ENCODE results near the gene EFCAB8.

The EFCAB8 gene

DNA sequence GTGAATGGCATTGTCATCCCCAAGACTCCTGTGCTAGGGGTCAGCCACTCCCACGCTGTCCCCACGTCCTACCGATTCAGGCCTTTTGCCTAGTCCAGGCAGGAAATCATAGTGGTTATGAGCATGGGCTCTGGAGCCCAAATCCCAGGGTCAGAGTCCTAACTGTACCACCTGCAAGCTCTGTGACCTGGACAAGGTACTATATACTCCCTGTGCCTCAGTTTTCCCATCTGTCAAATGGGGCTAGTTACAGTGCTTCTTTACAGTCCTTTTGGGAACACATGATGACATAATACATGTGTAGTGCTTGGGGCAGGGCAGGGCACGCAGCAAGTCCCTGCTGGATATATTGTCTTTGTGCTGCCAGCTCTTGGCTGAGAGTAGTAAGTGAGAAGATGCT, 27.2 kb downstream of the EFCAB8 start:
- no peak for TF ChIP-seq TCF12 (IDR thresholded peaks at IDR 0.05; ENCODE audit: low read depth)
- no peak for TF ChIP-seq EGR1 (IDR thresholded peaks at IDR 0.05)
- TF ChIP-seq, protein P1, sequence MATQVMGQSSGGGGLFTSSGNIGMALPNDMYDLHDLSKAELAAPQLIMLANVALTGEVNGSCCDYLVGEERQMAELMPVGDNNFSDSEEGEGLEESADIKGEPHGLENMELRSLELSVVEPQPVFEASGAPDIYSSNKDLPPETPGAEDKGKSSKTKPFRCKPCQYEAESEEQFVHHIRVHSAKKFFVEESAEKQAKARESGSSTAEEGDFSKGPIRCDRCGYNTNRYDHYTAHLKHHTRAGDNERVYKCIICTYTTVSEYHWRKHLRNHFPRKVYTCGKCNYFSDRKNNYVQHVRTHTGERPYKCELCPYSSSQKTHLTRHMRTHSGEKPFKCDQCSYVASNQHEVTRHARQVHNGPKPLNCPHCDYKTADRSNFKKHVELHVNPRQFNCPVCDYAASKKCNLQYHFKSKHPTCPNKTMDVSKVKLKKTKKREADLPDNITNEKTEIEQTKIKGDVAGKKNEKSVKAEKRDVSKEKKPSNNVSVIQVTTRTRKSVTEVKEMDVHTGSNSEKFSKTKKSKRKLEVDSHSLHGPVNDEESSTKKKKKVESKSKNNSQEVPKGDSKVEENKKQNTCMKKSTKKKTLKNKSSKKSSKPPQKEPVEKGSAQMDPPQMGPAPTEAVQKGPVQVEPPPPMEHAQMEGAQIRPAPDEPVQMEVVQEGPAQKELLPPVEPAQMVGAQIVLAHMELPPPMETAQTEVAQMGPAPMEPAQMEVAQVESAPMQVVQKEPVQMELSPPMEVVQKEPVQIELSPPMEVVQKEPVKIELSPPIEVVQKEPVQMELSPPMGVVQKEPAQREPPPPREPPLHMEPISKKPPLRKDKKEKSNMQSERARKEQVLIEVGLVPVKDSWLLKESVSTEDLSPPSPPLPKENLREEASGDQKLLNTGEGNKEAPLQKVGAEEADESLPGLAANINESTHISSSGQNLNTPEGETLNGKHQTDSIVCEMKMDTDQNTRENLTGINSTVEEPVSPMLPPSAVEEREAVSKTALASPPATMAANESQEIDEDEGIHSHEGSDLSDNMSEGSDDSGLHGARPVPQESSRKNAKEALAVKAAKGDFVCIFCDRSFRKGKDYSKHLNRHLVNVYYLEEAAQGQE (IDR thresholded peaks at IDR 0.05; ENCODE audit: low read depth) = no peak
- TF ChIP-seq EP300 (IDR thresholded peaks at IDR 0.05; ENCODE audit: borderline replicate concordance) = no peak
- no peak for TF ChIP-seq RAD21 (IDR thresholded peaks at IDR 0.05; ENCODE audit: low read depth)
- TF ChIP-seq, protein P2, sequence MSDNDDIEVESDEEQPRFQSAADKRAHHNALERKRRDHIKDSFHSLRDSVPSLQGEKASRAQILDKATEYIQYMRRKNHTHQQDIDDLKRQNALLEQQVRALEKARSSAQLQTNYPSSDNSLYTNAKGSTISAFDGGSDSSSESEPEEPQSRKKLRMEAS (IDR thresholded peaks at IDR 0.05) = no peak
- TF ChIP-seq FOXM1 (IDR thresholded peaks at IDR 0.05; ENCODE audit: borderline replicate concordance, low read depth) = no peak
- no peak for TF ChIP-seq YY1 (IDR thresholded peaks at IDR 0.05; ENCODE audit: low read depth)
- no peak for TF ChIP-seq TAF1 (IDR thresholded peaks at IDR 0.05; ENCODE audit: low read depth)
- no peak for TF ChIP-seq ZBTB7A (IDR thresholded peaks at IDR 0.05; ENCODE audit: low read depth)
- no peak for TF ChIP-seq CEBPB (IDR thresholded peaks at IDR 0.05)
- TF ChIP-seq, protein P3, sequence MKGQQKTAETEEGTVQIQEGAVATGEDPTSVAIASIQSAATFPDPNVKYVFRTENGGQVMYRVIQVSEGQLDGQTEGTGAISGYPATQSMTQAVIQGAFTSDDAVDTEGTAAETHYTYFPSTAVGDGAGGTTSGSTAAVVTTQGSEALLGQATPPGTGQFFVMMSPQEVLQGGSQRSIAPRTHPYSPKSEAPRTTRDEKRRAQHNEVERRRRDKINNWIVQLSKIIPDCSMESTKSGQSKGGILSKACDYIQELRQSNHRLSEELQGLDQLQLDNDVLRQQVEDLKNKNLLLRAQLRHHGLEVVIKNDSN (IDR thresholded peaks at IDR 0.05) = no peak
- no peak for TF ChIP-seq CREB1 (IDR thresholded peaks at IDR 0.05; ENCODE audit: low read depth)
- TF ChIP-seq TEAD4 (IDR thresholded peaks at IDR 0.05) = no peak

DNA sequence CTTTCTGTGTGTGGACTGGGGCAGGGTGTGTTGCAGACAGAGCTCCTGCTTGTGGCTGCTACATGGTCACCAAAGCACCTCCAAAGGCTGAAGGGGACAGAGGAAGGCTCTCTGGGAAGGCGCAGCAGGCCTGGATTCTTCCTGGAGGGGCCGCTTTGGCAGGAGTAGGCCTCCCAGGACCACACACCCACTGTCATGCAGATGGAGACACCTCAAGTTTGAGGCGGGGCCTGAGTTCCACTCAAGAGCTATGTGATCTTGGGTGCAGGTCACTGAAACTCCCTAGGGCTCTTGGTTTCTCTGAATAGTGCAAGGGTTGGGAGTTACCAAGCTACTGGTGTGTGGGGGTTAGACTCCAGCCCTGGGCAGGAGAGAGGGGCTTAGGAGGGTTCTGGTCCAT, 27.9 kb downstream of the EFCAB8 start:
- TF ChIP-seq, protein P1 (IDR thresholded peaks at IDR 0.05; ENCODE audit: low read depth) = no peak
- TF ChIP-seq YY1 (IDR thresholded peaks at IDR 0.05; ENCODE audit: low read depth) = no peak
- no peak for TF ChIP-seq CEBPB (IDR thresholded peaks at IDR 0.05)
- no peak for TF ChIP-seq CREB1 (IDR thresholded peaks at IDR 0.05; ENCODE audit: low read depth)
- no peak for TF ChIP-seq EP300 (IDR thresholded peaks at IDR 0.05; ENCODE audit: borderline replicate concordance)
- TF ChIP-seq TCF12 (IDR thresholded peaks at IDR 0.05; ENCODE audit: low read depth) = no peak
- TF ChIP-seq TEAD4 (IDR thresholded peaks at IDR 0.05) = no peak
- TF ChIP-seq EGR1 (IDR thresholded peaks at IDR 0.05) = no peak
- TF ChIP-seq, protein P2 (IDR thresholded peaks at IDR 0.05) = no peak
- no peak for TF ChIP-seq NFIC (IDR thresholded peaks at IDR 0.05)
- TF ChIP-seq ZBTB7A (IDR thresholded peaks at IDR 0.05; ENCODE audit: low read depth) = no peak

DNA sequence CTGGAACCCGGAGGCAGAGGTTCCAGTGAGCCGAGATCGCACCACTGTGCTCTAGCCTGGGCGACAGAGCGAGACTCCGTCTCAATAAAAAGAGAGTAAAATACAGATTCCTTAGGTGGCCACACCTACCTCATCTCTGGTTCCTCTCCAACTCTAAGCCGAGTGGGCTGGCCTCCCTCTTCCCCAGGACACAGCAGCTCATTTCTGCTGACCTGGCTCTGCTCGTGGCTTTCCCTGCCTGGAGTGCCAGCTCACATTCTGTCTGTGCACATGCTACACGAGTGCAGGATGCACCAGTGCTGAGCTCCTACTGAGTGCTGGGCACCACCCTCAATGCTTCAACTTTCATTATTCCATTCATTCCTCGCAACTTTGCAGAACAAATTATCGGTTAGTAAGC, 28.8 kb downstream of the EFCAB8 start:
- TF ChIP-seq TAF1 (IDR thresholded peaks at IDR 0.05; ENCODE audit: low read depth) (no peak), EP300 (IDR thresholded peaks at IDR 0.05; ENCODE audit: borderline replicate concordance) (no peak), FOXM1 (IDR thresholded peaks at IDR 0.05; ENCODE audit: borderline replicate concordance, low read depth) (no peak), YY1 (IDR thresholded peaks at IDR 0.05; ENCODE audit: low read depth) (no peak), TCF12 (IDR thresholded peaks at IDR 0.05; ENCODE audit: low read depth) (no peak), RAD21 (IDR thresholded peaks at IDR 0.05; ENCODE audit: low read depth) (no peak), TEAD4 (IDR thresholded peaks at IDR 0.05) (no peak), ZBTB7A (IDR thresholded peaks at IDR 0.05; ENCODE audit: low read depth) (no peak), CREB1 (IDR thresholded peaks at IDR 0.05; ENCODE audit: low read depth) (no peak), EGR1 (IDR thresholded peaks at IDR 0.05) (no peak), CEBPB (IDR thresholded peaks at IDR 0.05) (no peak), NFIC (IDR thresholded peaks at IDR 0.05) (no peak)
- TF ChIP-seq, protein P2 (IDR thresholded peaks at IDR 0.05) = no peak
- TF ChIP-seq, protein P1 (IDR thresholded peaks at IDR 0.05; ENCODE audit: low read depth) = no peak
- TF ChIP-seq, protein P3 (IDR thresholded peaks at IDR 0.05) = no peak

DNA sequence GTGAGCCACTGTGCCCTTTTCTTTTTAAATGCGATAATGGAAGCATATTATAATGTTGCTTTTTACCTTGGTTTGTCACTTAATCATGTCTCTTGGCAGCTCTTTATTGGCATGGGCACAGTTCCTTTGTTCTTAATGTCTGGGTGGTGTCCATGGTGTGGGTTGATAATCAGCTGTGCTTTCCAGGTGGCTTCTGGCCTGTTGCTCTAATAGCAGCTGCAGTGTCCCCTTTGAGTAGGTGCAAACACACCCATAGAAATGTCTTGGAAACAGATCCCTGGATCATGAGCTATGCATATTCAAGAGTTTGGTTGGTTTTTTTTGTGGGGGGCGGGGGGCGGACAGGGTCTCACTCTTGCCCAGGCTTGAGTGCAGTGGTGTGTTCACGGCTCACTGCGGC, 29.9 kb downstream of the EFCAB8 start:
- no peak for TF ChIP-seq YY1 (IDR thresholded peaks at IDR 0.05; ENCODE audit: low read depth)
- no peak for TF ChIP-seq RAD21 (IDR thresholded peaks at IDR 0.05; ENCODE audit: low read depth)
- peak; percentile 56 for TF ChIP-seq NFIC (IDR thresholded peaks at IDR 0.05)

Data from Ishikawa (cell line).